GM19023 (cell line): Measurements from ENCODE around the gene ADAMTS8.

Source experiments
- ATAC-seq: cut with Tn5 transposase; IDR thresholded peaks from one replicate; pipeline ENCODE4 v1.9.1; 2021; ENCODE audit warnings: mild to moderate bottlenecking, moderate library complexity; ENCODE audit not compliant: unreplicated experiment

ADAMTS8 gene

GRCh38 chr11:130428316-130429119 lies at the start of gene ADAMTS8:
Gene ADAMTS8, minus strand, starts transcription at chr11:130428609. Its CDS starts 323 bp downstream, at chr11:130428286.
- no peak for ATAC-seq

GRCh38 chr11:130477586-130478203 lies 49.3 kb upstream of the ADAMTS8 start:
- no peak for ATAC-seq

- ATAC-seq = no peak
Measured at GRCh38 chr11:130476922-130477491, 48.6 kb upstream of the ADAMTS8 start.

- ATAC-seq = no peak
Measured at GRCh38 chr11:130476200-130476921, 48.0 kb upstream of the ADAMTS8 start.

- no peak for ATAC-seq
Measured at GRCh38 chr11:130475426-130476053, 47.1 kb upstream of the ADAMTS8 start.

GRCh38 chr11:130474637-130475400 lies 46.4 kb upstream of the ADAMTS8 start:
- ATAC-seq = no peak

GRCh38 chr11:130473795-130474377 lies 45.5 kb upstream of the ADAMTS8 start:
- ATAC-seq = no peak

GRCh38 chr11:130473056-130473794 lies 44.8 kb upstream of the ADAMTS8 start:
- ATAC-seq = no peak

- no peak for ATAC-seq
Measured at GRCh38 chr11:130472434-130472961, 44.1 kb upstream of the ADAMTS8 start.

- ATAC-seq = no peak
Measured at GRCh38 chr11:130471731-130472433, 43.5 kb upstream of the ADAMTS8 start.

GRCh38 chr11:130470832-130471706 lies 42.7 kb upstream of the ADAMTS8 start:
- no peak for ATAC-seq

GRCh38 chr11:130469181-130469580 lies 40.8 kb upstream of the ADAMTS8 start:
- ATAC-seq = no peak

- no peak for ATAC-seq
Measured at GRCh38 chr11:130467116-130467900, 38.9 kb upstream of the ADAMTS8 start.

- no peak for ATAC-seq
Measured at GRCh38 chr11:130465263-130465662, 36.9 kb upstream of the ADAMTS8 start.

- ATAC-seq = no peak
Measured at GRCh38 chr11:130464291-130464812, 35.9 kb upstream of the ADAMTS8 start.

- ATAC-seq = no peak
Measured at GRCh38 chr11:130462931-130463330, 34.5 kb upstream of the ADAMTS8 start.
